H1 (cell line): ENCODE measurements around the gene TSPOAP1. TPM values are rescaled to one million over a fixed set of nuclear protein-coding genes. Genes with fewer than 3 reads are reported as not detected.

Experiments used
- BCL11A ChIP-seq, 2 experiments: IDR thresholded peaks; one replicate each; pipeline ENCODE4 v1.6.1; 2011; ENCODE audit warnings: low read depth in 2 of 2, low read length in 2 of 2, mild to moderate bottlenecking in 2 of 2
- BRCA1 ChIP-seq: IDR thresholded peaks from 2 replicates; pipeline ENCODE4 v1.6.1; 2012; ENCODE audit warnings: low read depth, low read length, improper control_type of control experiment
- JUND ChIP-seq: IDR thresholded peaks from 2 replicates; pipeline ENCODE4 v1.6.1; 2011; ENCODE audit warnings: mild to moderate bottlenecking, improper control_type of control experiment, low read length
- RFX5 ChIP-seq: IDR thresholded peaks from 2 replicates; pipeline ENCODE4 v1.6.1; 2011; ENCODE audit warnings: low read depth, low read length, improper control_type of control experiment, borderline replicate concordance
- SIRT6 ChIP-seq: IDR thresholded peaks from one replicate; pipeline ENCODE4 v1.7.1; 2012; ENCODE audit warnings: low read length, inconsistent platforms
- SP2 ChIP-seq: IDR thresholded peaks from 2 replicates; pipeline ENCODE4 v1.6.1; 2012; ENCODE audit warnings: mild to moderate bottlenecking, low read length, inconsistent platforms
- polyA plus RNA-seq, 7 experiments: library from polyadenylated mRNA; depleted of rRNA in 3 of 7; stranded (reverse) in 5 of 7; unstranded in 2 of 7; fragments of >200 nt in 5 of 7; fragments of 200-250 nt in 2 of 7; gene quantifications; 1 replicate in 5 of 7; 2 replicates in 1 of 7; 4 replicates in 1 of 7; pipeline versions ENCODE4 v1.2.1 to v1.2.3, GENCODE V29; 2011 to 2013; ENCODE audit warnings: missing spikeins in 2 of 7, mixed read lengths in 2 of 7
- total RNA-seq: library from RNA; stranded (reverse); fragmentation: NEBNext Ultra II Directional; extraction: Animal tissue kit (Norgen Biotek cat#: 25700); gene quantifications from 2 replicates; pipeline ENCODE4 v1.2.1, GENCODE V29; 2021

Gene TSPOAP1
- total and polyA plus RNA-seq, 2 of the 8 experiments (the other 6 are each of a cell fraction or from before 2014, with no cell fraction given) = 7.6 to 9.2 TPM

DNA sequence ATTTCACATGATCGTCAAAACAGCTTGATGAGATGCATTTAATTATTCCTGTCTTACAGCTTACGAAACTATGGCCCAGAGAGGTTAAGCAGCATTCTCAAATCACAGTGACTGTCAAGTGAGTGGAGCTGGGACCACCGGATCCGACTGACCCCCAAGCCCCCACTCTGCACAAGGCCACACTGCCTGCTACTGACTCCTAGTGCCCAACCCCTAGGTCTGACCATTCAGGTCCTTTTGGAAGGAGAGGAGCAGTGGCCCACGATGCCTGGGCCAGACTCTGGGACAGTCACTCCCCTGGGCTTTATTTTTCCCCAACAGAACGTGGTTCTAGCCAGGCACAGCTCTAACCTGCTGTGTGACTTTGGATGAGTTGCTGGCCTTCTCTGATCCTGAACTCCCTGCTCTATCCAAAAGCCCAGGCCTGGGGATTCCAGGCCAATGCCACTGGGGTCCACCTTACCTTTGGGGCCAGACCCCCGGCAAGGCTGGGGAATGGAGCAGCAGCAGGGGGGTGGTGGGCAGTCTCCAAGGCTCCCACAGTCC, 9.9 kb downstream of the TSPOAP1 start (continued):
- TF ChIP-seq RFX5 (no peak), SIRT6 (no peak), BCL11A (IDR thresholded peaks at IDR 0.05; ENCODE audit: low read depth in 2 of 2, low read length in 2 of 2) (no peak), BRCA1 (no peak), JUND (no peak), SP2 (no peak)
